HG03039 (cell line): ENCODE measurements around the gene BLMH.

Experiments
- ATAC-seq: cut with Tn5 transposase; IDR thresholded peaks from one replicate; pipeline ENCODE4 v1.9.1; 2021; ENCODE audit warnings: mild to moderate bottlenecking, moderate library complexity; ENCODE audit not compliant: unreplicated experiment

BLMH gene

GRCh38 chr17:30291543-30292285 is at the start of gene BLMH:
Gene BLMH, minus strand, starts transcription at chr17:30291944. Its CDS starts 125 bp downstream, at chr17:30291819.
- ATAC-seq: peak; percentile 76

GRCh38 chr17:30340801-30341356 is 49.1 kb upstream of the BLMH start:
- ATAC-seq: no peak

GRCh38 chr17:30339086-30339485 is 47.3 kb upstream of the BLMH start:
- ATAC-seq: no peak

- no peak for ATAC-seq
Observed at GRCh38 chr17:30337393-30337999, 45.8 kb upstream of the BLMH start.

- no peak for ATAC-seq
Observed at GRCh38 chr17:30336369-30337171, 44.8 kb upstream of the BLMH start.

- ATAC-seq: no peak
Observed at GRCh38 chr17:30334421-30334820, 42.7 kb upstream of the BLMH start.

GRCh38 chr17:30333503-30334360 is 42.0 kb upstream of the BLMH start, which contains the start of gene TMIGD1:
Gene TMIGD1, minus strand, starts transcription at chr17:30334057. Its CDS starts 1,924 bp downstream, at chr17:30332133.
- ATAC-seq: no peak

- ATAC-seq: no peak
Observed at GRCh38 chr17:30332057-30332542, 40.4 kb upstream of the BLMH start.

GRCh38 chr17:30326809-30327208 is 35.1 kb upstream of the BLMH start:
- no peak for ATAC-seq

GRCh38 chr17:30324723-30325122 is 33.0 kb upstream of the BLMH start:
- no peak for ATAC-seq

GRCh38 chr17:30323895-30324319 is 32.2 kb upstream of the BLMH start:
- no peak for ATAC-seq

GRCh38 chr17:30323262-30323894 is 31.6 kb upstream of the BLMH start:
- no peak for ATAC-seq

GRCh38 chr17:30321314-30321713 is 29.6 kb upstream of the BLMH start:
- no peak for ATAC-seq

- no peak for ATAC-seq
Observed at GRCh38 chr17:30318155-30318554, 26.4 kb upstream of the BLMH start.

GRCh38 chr17:30316736-30317135 is 25.0 kb upstream of the BLMH start:
- ATAC-seq: no peak

GRCh38 chr17:30315106-30315505 is 23.4 kb upstream of the BLMH start:
- no peak for ATAC-seq

GRCh38 chr17:30314474-30314873 is 22.7 kb upstream of the BLMH start:
- ATAC-seq: no peak

- ATAC-seq: no peak
Observed at GRCh38 chr17:30312226-30312625, 20.5 kb upstream of the BLMH start.

- ATAC-seq: no peak
Observed at GRCh38 chr17:30310562-30310961, 18.8 kb upstream of the BLMH start.

- ATAC-seq: no peak
Observed at GRCh38 chr17:30309591-30309990, 17.8 kb upstream of the BLMH start.
